OCI-LY3 (cell line): ENCODE results near the gene NKX2-1.

Experiments
- CTCF ChIP-seq: fragments of 200-600, 300-600 bp; sonication (generic); IDR thresholded peaks from 2 replicates; pipeline ENCODE4 v1.5.1; 2014; ENCODE audit warnings: antibody characterized with exemption, low read length, low read depth
- EZH2phosphoT487 ChIP-seq: fragments of 200-600 bp; shearing (Covaris generic); IDR thresholded peaks from 2 replicates; pipeline ENCODE4 v1.6.1; 2018; ENCODE audit warnings: antibody characterized with exemption, mixed run types, low read depth

GRCh38 chr14:36518031-36518585 is 1.9 kb downstream of the NKX2-1 start:
- TF ChIP-seq CTCF = no peak
- no peak for TF ChIP-seq EZH2phosphoT487
